ENCODE results near the gene ZNF358. TPM values are rescaled to one million over a fixed set of nuclear protein-coding genes. Genes with fewer than 3 reads are reported as not detected.

The ZNF358 gene
- polyA plus RNA-seq, 3 donors: 0.41 to 8.6 (median 1.0) TPM

DNA sequence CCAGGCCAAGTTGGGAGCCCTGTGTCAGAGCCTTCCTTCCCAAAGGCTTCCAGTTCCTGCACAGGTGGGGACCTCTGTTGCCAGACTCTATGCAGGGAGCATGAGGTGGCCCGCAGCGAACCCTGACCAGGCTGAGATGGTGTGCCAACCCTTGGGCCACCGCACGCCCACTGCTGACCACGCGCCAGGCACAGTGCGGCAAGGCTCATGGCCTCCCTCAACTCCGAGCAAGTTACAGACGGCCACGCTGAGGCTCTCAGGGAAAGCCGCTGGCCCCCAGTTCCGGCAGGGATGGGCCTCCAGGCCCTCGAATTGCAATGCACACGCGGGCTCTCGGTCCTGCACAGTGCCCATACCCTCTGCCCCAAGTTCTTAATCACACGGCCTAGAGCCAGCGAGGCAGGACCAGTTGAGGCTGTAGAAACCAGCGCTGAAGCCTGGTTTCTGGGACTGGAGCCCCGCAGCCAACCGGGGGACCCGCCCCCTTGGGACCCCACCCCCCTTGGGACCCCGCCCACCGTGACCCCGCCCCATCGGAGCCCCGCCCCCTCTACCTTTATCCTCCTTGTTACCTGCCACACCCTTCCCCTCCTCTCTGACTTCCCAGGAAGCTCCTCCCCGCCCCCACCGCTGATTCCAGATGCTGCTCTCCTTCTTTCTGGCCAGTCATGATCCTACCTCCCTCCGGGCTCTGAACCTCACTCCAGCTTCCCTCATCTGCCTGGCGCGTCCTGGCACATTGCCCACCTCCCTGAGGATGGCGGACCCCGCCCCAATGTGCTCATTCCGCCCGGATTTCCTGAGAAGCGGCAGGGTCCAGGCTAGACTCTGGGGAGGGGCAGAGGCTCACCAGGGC lies 33.1 kb upstream of the ZNF358 start:
- H3K27ac Mint-ChIP-seq: peak overlapping the region in 2 of 7 donors; percentile 39 to 75
- H3K4me2 ChIP-seq (replicated peaks; ENCODE audit: extremely low read depth, low read length, poor library complexity, severe bottlenecking): peak overlapping the region; percentile 22
- H2AFZ ChIP-seq (ENCODE audit: insufficient read depth, low read depth, low read length, poor library complexity, severe bottlenecking): no peak overlapping the region

DNA sequence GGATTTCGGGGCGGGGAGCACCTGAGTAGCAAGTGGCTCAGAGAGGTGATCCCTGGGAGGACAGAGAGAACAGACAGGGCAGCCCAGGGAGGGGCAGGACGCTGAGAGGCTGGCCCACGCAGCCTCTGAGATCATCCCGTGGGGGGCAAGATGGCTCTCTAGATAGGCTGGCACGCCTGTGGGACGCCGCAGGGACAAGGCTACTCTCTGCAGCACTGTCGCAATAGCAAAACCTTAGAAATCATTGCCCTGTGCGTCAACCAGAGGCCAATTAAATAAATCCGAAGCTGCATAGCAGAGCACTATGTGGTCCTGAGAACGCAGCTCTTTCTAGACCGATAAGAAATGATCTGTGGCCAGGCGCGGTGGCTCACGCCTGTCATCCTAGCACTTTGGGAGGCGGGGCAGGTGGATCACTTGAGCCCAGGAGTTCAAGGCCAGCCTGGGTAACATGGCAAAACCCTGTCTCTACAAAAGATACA lies 32.1 kb upstream of the ZNF358 start:
- TF ChIP-seq, protein P1, sequence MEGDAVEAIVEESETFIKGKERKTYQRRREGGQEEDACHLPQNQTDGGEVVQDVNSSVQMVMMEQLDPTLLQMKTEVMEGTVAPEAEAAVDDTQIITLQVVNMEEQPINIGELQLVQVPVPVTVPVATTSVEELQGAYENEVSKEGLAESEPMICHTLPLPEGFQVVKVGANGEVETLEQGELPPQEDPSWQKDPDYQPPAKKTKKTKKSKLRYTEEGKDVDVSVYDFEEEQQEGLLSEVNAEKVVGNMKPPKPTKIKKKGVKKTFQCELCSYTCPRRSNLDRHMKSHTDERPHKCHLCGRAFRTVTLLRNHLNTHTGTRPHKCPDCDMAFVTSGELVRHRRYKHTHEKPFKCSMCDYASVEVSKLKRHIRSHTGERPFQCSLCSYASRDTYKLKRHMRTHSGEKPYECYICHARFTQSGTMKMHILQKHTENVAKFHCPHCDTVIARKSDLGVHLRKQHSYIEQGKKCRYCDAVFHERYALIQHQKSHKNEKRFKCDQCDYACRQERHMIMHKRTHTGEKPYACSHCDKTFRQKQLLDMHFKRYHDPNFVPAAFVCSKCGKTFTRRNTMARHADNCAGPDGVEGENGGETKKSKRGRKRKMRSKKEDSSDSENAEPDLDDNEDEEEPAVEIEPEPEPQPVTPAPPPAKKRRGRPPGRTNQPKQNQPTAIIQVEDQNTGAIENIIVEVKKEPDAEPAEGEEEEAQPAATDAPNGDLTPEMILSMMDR (IDR thresholded peaks at IDR 0.05): no peak
- no peak overlapping the region for H3K9ac ChIP-seq (ENCODE audit: insufficient read depth, low read length, poor library complexity, severe bottlenecking)
- no peak overlapping the region for H3K27ac ChIP-seq (ENCODE audit: low read depth in 1 of 2, low read length in 2 of 2)
- Mint-ChIP-seq H3K36me3 (peaks cover 0 to 2% of the 10 kb centered on the region in 2 donors), H3K4me3 (peak overlapping the region in 1 of 2 donors; percentile 68), H3K4me1 (peaks cover 27% of the 10 kb centered on the region), H3K9me3 (no peaks in the 10 kb centered on the region), H3K27me3 (ENCODE audit: low read depth in 3 of 3) (peaks cover 0 to 12% (median 12%) of the 10 kb centered on the region in 3 donors), H3K27ac (peak overlapping the region in 4 of 7 donors; percentile 6 to 75 (median 26))
- intact Hi-C loops (cut with micrococcal nuclease): loop anchor here in 1 of 2 donors (1.0 kb wide), 1 partner anchor 9 kb away; no protein-coding TSS in a partner anchor
- no peak overlapping the region for H2AFZ ChIP-seq (ENCODE audit: insufficient read depth, low read depth, low read length, poor library complexity, severe bottlenecking)
- H3K27me3 ChIP-seq (ENCODE audit: control insufficient read depth in 2 of 2, insufficient read depth in 2 of 2, low read length in 2 of 2): no peaks in the 10 kb centered on the region
- WGBS (ENCODE audit: insufficient coverage): 94% methylated on average over 17 of the region's 17 CpGs
- H3K4me1 ChIP-seq (ENCODE audit: control insufficient read depth in 1 of 2, insufficient read depth in 2 of 2, low read length in 2 of 2): peaks cover 24 to 35% of the 10 kb centered on the region in 2 donors
- H3K4me3 ChIP-seq (replicated peaks in 1 of 3; ENCODE audit: low read depth in 2 of 3, low read length in 3 of 3): no peak overlapping the region
- H3K4me2 ChIP-seq (replicated peaks; ENCODE audit: extremely low read depth, low read length, poor library complexity, severe bottlenecking): no peak overlapping the region
- H3K9me3 ChIP-seq (replicated peaks in 1 of 2; ENCODE audit: control insufficient read depth in 1 of 2, insufficient read depth in 1 of 2, low read length in 2 of 2): no peaks in the 10 kb centered on the region
- no peak for DNase-seq
- H3K36me3 ChIP-seq (replicated peaks in 1 of 2; ENCODE audit: control insufficient read depth in 1 of 2, insufficient read depth in 2 of 2, low read length in 2 of 2): no peaks in the 10 kb centered on the region
- no peaks in the 10 kb centered on the region for H4K20me1 ChIP-seq (ENCODE audit: insufficient read depth, low read length)
- H3K79me2 ChIP-seq (ENCODE audit: insufficient read depth, low read length): no peaks in the 10 kb centered on the region

More for the DNA sequence above, 33.1 kb upstream of the ZNF358 start:
- peaks cover 21 to 29% of the 10 kb centered on the region in 2 donors for H3K4me1 ChIP-seq (ENCODE audit: control insufficient read depth in 1 of 2, insufficient read depth in 2 of 2, low read length in 2 of 2)
- intact Hi-C loops (cut with micrococcal nuclease): loop anchor here in 1 of 2 donors (1.0 kb wide), 1 partner anchor 9 kb away; no protein-coding TSS in a partner anchor
- H3K4me3 ChIP-seq (replicated peaks in 1 of 3; ENCODE audit: low read depth in 2 of 3, low read length in 3 of 3): no peak overlapping the region
- no peaks in the 10 kb centered on the region for H3K79me2 ChIP-seq (ENCODE audit: insufficient read depth, low read length)
- H3K4me3 Mint-ChIP-seq: peak overlapping the region; percentile 37 to 68
- WGBS (ENCODE audit: insufficient coverage): 50% methylated on average over 28 of the region's 37 CpGs
- TF ChIP-seq, protein P1 (IDR thresholded peaks at IDR 0.05): no peak
- H3K9me3 ChIP-seq (replicated peaks in 1 of 2; ENCODE audit: control insufficient read depth in 1 of 2, insufficient read depth in 1 of 2, low read length in 2 of 2): no peaks in the 10 kb centered on the region
- H3K27me3 ChIP-seq (ENCODE audit: control insufficient read depth in 2 of 2, insufficient read depth in 2 of 2, low read length in 2 of 2): no peaks in the 10 kb centered on the region
- H4K20me1 ChIP-seq (ENCODE audit: insufficient read depth, low read length): no peaks in the 10 kb centered on the region
- peaks cover 2 to 14% (median 12%) of the 10 kb centered on the region in 3 donors for H3K27me3 Mint-ChIP-seq (ENCODE audit: low read depth in 3 of 3)
- H3K36me3 ChIP-seq (replicated peaks in 1 of 2; ENCODE audit: control insufficient read depth in 1 of 2, insufficient read depth in 2 of 2, low read length in 2 of 2): no peaks in the 10 kb centered on the region
- DNase-seq: peak in 2 of 3 donors; percentile 25 to 37
- H3K36me3 Mint-ChIP-seq: peaks cover 0 to 2% of the 10 kb centered on the region in 2 donors
- no peak overlapping the region for H3K9ac ChIP-seq (ENCODE audit: insufficient read depth, low read length, poor library complexity, severe bottlenecking)
- H3K4me1 Mint-ChIP-seq: peaks cover 27% of the 10 kb centered on the region
- no peak overlapping the region for H3K27ac ChIP-seq (ENCODE audit: low read depth in 1 of 2, low read length in 2 of 2)
- H3K9me3 Mint-ChIP-seq: no peaks in the 10 kb centered on the region

Measured in CD14-positive monocyte (primary cell).